K562 (cell line): ENCODE measurements around the gene VARS1.

Source experiments
- ARHGAP35 ChIP-seq: fragments of 450-650 bp; IDR thresholded peaks from 2 replicates; pipeline ENCODE4 v1.6.1; 2018; ENCODE audit not compliant: partially characterized antibody
- HDAC1 ChIP-seq, 2 experiments: fragments of 450-650 bp; IDR thresholded peaks; 2 replicates each; pipeline ENCODE4 v1.6.1; 2016 to 2017; ENCODE audit warnings: inconsistent platforms in 1 of 2, mild to moderate bottlenecking in 1 of 2, moderate library complexity in 1 of 2
- HNRNPUL1 ChIP-seq: fragments of 200-400 bp; formaldehyde crosslinking; IDR thresholded peaks from 2 replicates; pipeline ENCODE4 v1.6.1; 2017; ENCODE audit warnings: low read length
- KLF1 ChIP-seq: fragments of 450-650 bp; IDR thresholded peaks from 2 replicates; pipeline ENCODE4 v1.6.1; 2016; ENCODE audit warnings: missing genetic modification characterization, missing compliant biosample characterization
- NBN ChIP-seq: fragments of 450-650 bp; IDR thresholded peaks from 2 replicates; pipeline ENCODE4 v1.6.1; 2016; ENCODE audit warnings: low read depth, mild to moderate bottlenecking
- NFE2L1 ChIP-seq: fragments of 450-650 bp; IDR thresholded peaks from 2 replicates; pipeline ENCODE4 v1.6.1; 2016; ENCODE audit warnings: missing genetic modification characterization, low read depth, mild to moderate bottlenecking, missing compliant biosample characterization, moderate library complexity, borderline replicate concordance
- XRCC3 ChIP-seq: fragments of 450-650 bp; IDR thresholded peaks from 2 replicates; pipeline ENCODE4 v1.6.1; 2017; ENCODE audit warnings: mild to moderate bottlenecking, moderate library complexity
- TF ChIP-seq, protein P1 (sequence below): sonication (generic); formaldehyde crosslinking; IDR thresholded peaks from 2 replicates; pipeline ENCODE4 v1.8.1; 2022; ENCODE audit warnings: missing genetic modification reagents
- TF ChIP-seq, protein P2 (sequence below): fragments of 450-650 bp; IDR thresholded peaks from 2 replicates; pipeline ENCODE4 v1.6.1; 2018; ENCODE audit not compliant: partially characterized antibody

DNA sequence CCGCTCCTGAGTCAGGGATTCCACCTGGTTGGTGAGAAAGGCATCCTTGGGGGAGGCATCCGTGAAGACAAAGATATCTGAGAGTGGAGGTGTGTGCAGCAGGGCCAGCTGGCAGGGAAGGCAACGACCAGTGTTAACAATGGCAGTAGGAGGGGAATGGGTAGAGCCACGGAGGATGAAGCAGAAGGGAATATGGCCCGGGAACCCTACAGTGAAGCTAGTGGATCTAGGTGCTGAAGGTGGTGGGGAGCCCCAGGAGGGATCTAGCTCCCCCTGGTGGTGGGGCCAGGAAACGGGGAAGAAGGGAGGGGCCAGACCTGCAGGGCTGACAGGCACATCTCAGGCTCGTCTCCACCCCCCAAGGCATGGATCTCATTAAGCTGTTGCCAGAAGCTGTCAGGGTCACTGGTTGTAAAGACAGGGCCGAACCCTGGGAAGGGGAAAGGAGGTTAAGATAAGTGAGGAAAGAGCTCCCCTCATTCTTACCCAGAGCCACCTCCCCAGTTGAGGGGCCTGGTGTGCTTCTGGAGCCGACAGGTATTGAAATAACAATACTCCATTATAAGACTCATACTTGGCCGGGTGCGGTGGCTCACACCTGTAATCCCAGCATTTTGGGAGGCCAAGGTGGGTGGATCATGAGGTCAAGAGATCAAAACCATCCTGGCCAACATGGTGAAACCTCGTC lies 25.7 kb downstream of the VARS1 start:
- peak; percentile 92 for TF ChIP-seq NBN
- no peak for TF ChIP-seq ARHGAP35
- TF ChIP-seq HNRNPUL1: no peak
- peak; percentile 76; the same call in 1 of the 2 replicates for TF ChIP-seq KLF1 (tag)
- TF ChIP-seq, protein P1, sequence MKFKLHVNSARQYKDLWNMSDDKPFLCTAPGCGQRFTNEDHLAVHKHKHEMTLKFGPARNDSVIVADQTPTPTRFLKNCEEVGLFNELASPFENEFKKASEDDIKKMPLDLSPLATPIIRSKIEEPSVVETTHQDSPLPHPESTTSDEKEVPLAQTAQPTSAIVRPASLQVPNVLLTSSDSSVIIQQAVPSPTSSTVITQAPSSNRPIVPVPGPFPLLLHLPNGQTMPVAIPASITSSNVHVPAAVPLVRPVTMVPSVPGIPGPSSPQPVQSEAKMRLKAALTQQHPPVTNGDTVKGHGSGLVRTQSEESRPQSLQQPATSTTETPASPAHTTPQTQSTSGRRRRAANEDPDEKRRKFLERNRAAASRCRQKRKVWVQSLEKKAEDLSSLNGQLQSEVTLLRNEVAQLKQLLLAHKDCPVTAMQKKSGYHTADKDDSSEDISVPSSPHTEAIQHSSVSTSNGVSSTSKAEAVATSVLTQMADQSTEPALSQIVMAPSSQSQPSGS (CRISPR knock-in tag): no peak
- TF ChIP-seq HDAC1 (IDR thresholded peaks at IDR 0.05): peak in 1 of 2 experiments; percentile 78; a peak in 1 of 4 replicates
- TF ChIP-seq NFE2L1: no peak
- TF ChIP-seq XRCC3: no peak
- TF ChIP-seq, protein P2, sequence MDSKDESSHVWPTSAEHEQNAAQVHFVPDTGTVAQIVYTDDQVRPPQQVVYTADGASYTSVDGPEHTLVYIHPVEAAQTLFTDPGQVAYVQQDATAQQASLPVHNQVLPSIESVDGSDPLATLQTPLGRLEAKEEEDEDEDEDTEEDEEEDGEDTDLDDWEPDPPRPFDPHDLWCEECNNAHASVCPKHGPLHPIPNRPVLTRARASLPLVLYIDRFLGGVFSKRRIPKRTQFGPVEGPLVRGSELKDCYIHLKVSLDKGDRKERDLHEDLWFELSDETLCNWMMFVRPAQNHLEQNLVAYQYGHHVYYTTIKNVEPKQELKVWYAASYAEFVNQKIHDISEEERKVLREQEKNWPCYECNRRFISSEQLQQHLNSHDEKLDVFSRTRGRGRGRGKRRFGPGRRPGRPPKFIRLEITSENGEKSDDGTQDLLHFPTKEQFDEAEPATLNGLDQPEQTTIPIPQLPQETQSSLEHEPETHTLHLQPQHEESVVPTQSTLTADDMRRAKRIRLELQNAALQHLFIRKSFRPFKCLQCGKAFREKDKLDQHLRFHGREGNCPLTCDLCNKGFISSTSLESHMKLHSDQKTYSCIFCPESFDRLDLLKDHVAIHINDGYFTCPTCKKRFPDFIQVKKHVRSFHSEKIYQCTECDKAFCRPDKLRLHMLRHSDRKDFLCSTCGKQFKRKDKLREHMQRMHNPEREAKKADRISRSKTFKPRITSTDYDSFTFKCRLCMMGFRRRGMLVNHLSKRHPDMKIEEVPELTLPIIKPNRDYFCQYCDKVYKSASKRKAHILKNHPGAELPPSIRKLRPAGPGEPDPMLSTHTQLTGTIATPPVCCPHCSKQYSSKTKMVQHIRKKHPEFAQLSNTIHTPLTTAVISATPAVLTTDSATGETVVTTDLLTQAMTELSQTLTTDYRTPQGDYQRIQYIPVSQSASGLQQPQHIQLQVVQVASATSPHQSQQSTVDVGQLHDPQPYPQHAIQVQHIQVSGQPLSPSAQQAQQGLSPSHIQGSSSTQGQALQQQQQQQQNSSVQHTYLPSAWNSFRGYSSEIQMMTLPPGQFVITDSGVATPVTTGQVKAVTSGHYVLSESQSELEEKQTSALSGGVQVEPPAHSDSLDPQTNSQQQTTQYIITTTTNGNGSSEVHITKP: no peak
